Liver (tissue), 9 donors: ENCODE measurements around the gene COX8A. TPM values are rescaled to one million over a fixed set of nuclear protein-coding genes. Genes with fewer than 3 reads are reported as not detected.

Experiments
- DNase-seq: peaks from one replicate; pipeline ENCODE4 v3.0.0-alpha.2; 2017; ENCODE audit warnings: low spot score
- H3K27ac ChIP-seq, 2 donors: one replicate each; pipeline ENCODE4 v1.7.0; 2013; ENCODE audit warnings: inconsistent platforms in 2 of 2, low read length in 2 of 2, control low read depth in 1 of 2, low read depth in 1 of 2, mild to moderate bottlenecking in 1 of 2
- H3K27me3 ChIP-seq, 4 donors: one replicate each; pipeline versions ENCODE4 v1.6.1 to v1.7.0; 2013; ENCODE audit warnings: low read length in 3 of 4, inconsistent platforms in 1 of 4, mild to moderate bottlenecking in 1 of 4, moderate library complexity in 1 of 4; ENCODE audit not compliant: control insufficient read depth in 4 of 4, insufficient read depth in 4 of 4
- H3K36me3 ChIP-seq, 4 donors: one replicate each; pipeline versions ENCODE4 v1.6.1 to v1.7.0; 2013; ENCODE audit warnings: low read length in 3 of 4, mild to moderate bottlenecking in 3 of 4, low read depth in 1 of 4, moderate library complexity in 1 of 4; ENCODE audit not compliant: control insufficient read depth in 4 of 4, insufficient read depth in 3 of 4
- H3K4me1 ChIP-seq, 4 donors: one replicate each; pipeline versions ENCODE4 v1.6.1 to v1.7.0; 2013; ENCODE audit warnings: low read length in 3 of 4, mild to moderate bottlenecking in 3 of 4, moderate library complexity in 1 of 4; ENCODE audit not compliant: control insufficient read depth in 4 of 4, insufficient read depth in 4 of 4
- H3K4me3 ChIP-seq, 3 donors: one replicate each; pipeline versions ENCODE4 v1.6.1 to v1.7.0; 2013; ENCODE audit warnings: low read length in 3 of 3, control low read depth in 1 of 3, low read depth in 1 of 3, mild to moderate bottlenecking in 1 of 3
- H3K9ac ChIP-seq, 2 donors: one replicate each; pipeline ENCODE4 v1.7.0; 2013; ENCODE audit warnings: low read length in 2 of 2, mild to moderate bottlenecking in 2 of 2, moderate library complexity in 2 of 2, control low read depth in 1 of 2, low read depth in 1 of 2
- H3K9me3 ChIP-seq, 4 donors: one replicate each; pipeline versions ENCODE4 v1.6.1 to v1.7.0; 2013; ENCODE audit warnings: low read length in 3 of 4; ENCODE audit not compliant: control insufficient read depth in 4 of 4
- EGR1 ChIP-seq, 2 donors: IDR thresholded peaks; 2 replicates each; pipeline ENCODE4 v1.6.1; 2016 to 2018; ENCODE audit warnings: antibody characterized with exemption in 2 of 2, low read depth in 2 of 2
- FOXA1 ChIP-seq: IDR thresholded peaks from 2 replicates; pipeline ENCODE4 v1.6.1; 2016; ENCODE audit warnings: antibody characterized with exemption
- FOXA2 ChIP-seq: IDR thresholded peaks from 2 replicates; pipeline ENCODE4 v1.6.1; 2016; ENCODE audit warnings: antibody characterized with exemption
- GABPA ChIP-seq, 2 donors: IDR thresholded peaks in 1 of 2; conservative IDR thresholded peaks in 1 of 2; 2 replicates each; pipeline ENCODE4 v1.6.1; 2016; ENCODE audit warnings: antibody characterized with exemption in 2 of 2, mild to moderate bottlenecking in 1 of 2, moderate library complexity in 1 of 2
- HNF4G ChIP-seq: IDR thresholded peaks from 2 replicates; pipeline ENCODE4 v1.6.1; 2016; ENCODE audit warnings: antibody characterized with exemption
- JUND ChIP-seq, 2 donors: IDR thresholded peaks; 2 replicates each; pipeline ENCODE4 v1.6.1; 2016; ENCODE audit warnings: antibody characterized with exemption in 2 of 2
- RAD21 ChIP-seq, 2 donors: IDR thresholded peaks; 2 replicates each; pipeline ENCODE4 v1.6.1; 2016; ENCODE audit warnings: antibody characterized with exemption in 2 of 2, mild to moderate bottlenecking in 2 of 2
- REST ChIP-seq: IDR thresholded peaks from 2 replicates; pipeline ENCODE4 v1.6.1; 2016; ENCODE audit warnings: antibody characterized with exemption, mild to moderate bottlenecking
- RXRA ChIP-seq, 2 donors: IDR thresholded peaks; 2 replicates each; pipeline ENCODE4 v1.6.1; 2017 to 2018; ENCODE audit warnings: antibody characterized with exemption in 2 of 2, mild to moderate bottlenecking in 1 of 2
- SP1 ChIP-seq: IDR thresholded peaks from 2 replicates; pipeline ENCODE4 v1.6.1; 2018; ENCODE audit warnings: antibody characterized with exemption, mild to moderate bottlenecking
- TAF1 ChIP-seq: conservative IDR thresholded peaks from 2 replicates; pipeline ENCODE4 v1.6.1; 2016; ENCODE audit warnings: antibody characterized with exemption, mild to moderate bottlenecking
- YY1 ChIP-seq: IDR thresholded peaks from 2 replicates; pipeline ENCODE4 v1.6.1; 2016; ENCODE audit warnings: antibody characterized with exemption, mild to moderate bottlenecking
- ZBTB33 ChIP-seq: IDR thresholded peaks from 2 replicates; pipeline ENCODE4 v1.6.1; 2016; ENCODE audit warnings: antibody characterized with exemption
- WGBS: extraction: QIAGEN DNeasy Blood & Tissue Kit; methylation state at CpG from one replicate; pipeline ENCODE4 v1.1.7; 2013; 5-methylcytosine and 5-hydroxymethylcytosine counted together
- polyA plus RNA-seq, 2 donors: library from polyadenylated mRNA; stranded (reverse) in 1 of 2; unstranded in 1 of 2; fragments of 200-250 nt in 1 of 2; fragments of >200 nt in 1 of 2; fragmentation: Nextera tagmentation in 1 of 2; extraction: Ambion mirVana in 1 of 2; gene quantifications; one replicate each; pipeline versions ENCODE4 v1.2.1 to v1.2.3, GENCODE V29; 2013 to 2015
- total RNA-seq, 2 donors: library from RNA; depleted of rRNA; stranded (reverse); fragments of >200 nt; gene quantifications; one replicate each; pipeline ENCODE4 v1.2.3, GENCODE V29; 2014
- TF ChIP-seq, protein P1 (sequence below): fragments of 150-350 bp; IDR thresholded peaks from 2 replicates; pipeline ENCODE4 v1.5.1; 2017; ENCODE audit warnings: improper control_type of control experiment, low read depth, low read length; ENCODE audit not compliant: missing input control
- TF ChIP-seq, protein P2 (sequence below): IDR thresholded peaks from 2 replicates; pipeline ENCODE4 v1.6.1; 2016; ENCODE audit warnings: antibody characterized with exemption
- donor health status: healthy.
- donor health status: healthy.
- donor health status: healthy.
- donor health status: healthy.
- donor health status: healthy.

COX8A gene
- total and polyA plus RNA-seq, 4 donors: 250 to 586 (median 363) TPM

DNA sequence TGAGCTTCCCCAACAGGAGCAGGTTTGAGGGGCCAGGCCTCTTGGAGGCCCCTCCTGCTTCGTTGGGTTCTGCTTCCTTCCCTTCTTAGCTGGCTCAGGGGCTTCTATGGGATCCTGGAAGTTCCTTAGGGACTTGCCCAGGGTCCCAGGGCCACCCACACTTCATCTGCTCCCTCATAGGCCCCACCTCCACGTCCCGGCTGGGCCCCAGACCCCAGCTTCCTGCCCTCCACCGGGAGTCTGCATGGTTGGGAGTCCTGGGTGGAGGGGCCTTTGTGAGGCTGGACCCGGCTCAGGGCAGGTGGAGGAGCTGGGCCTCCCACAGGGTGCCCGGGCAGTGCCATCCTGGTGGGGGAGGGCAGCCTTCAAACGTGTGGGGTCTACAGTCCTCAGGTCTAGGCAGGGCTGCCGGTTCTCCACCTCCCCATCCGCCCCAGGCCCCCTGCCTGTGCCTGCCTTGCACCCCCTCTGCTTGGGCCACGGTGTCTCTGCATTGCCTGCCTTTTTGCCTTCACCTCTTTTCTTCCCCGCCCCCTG is 23.4 kb downstream of the COX8A start:
- 87% methylated on average over 11 of the region's 11 CpGs for WGBS
- no peak for DNase-seq

DNA sequence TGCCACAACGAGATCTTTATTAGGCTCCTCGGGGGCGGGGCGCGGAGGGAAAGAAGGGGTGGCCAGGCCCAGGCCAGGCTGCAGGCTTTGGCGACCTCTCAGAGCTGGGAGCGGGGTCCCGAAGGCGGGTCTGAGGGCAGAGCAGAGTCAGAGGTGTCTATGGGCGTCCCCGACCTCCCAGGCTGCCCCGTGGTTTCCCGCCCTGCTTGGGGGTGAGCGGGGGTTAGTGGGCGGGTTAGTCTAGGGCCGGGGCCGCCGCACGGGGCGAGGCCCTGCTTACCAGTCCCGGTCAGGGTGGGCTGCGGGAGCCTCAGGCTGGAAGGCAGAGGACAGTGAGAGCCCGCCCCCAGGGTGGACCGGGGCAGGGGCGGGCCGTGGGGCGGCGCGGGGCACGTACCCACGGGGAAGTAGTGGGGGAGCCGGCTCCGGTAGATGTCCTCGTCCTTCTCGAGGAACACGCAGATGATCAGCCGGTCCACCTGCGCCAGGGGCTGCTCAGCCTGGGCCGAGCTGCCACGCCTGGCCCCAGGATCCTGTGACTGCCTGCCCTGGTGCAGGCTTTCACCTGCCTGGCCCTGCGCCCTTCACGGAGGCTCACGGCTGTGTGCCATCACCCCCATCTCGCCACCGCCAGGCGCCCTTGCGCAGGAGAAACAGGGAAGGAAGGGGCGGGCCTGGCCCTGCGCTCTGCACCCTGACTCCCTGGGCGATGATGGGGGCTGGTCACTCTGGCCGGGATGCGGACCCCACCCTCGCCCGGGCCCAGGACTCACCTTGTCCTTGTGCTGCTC is 24.3 kb downstream of the COX8A start:
- Histone ChIP-seq H3K4me1 (peaks cover 2 to 27% (median 5%) of the 10 kb centered on the region in 4 donors), H3K36me3 (peaks cover 2 to 32% (median 11%) of the 10 kb centered on the region in 4 donors), H3K9ac (no peak overlapping the region), H3K27ac (no peak overlapping the region), H3K27me3 (no peaks in the 10 kb centered on the region), H3K4me3 (no peak overlapping the region), H3K9me3 (no peaks in the 10 kb centered on the region)
- TF ChIP-seq JUND (IDR thresholded peaks at IDR 0.05): no peak
- no peak for TF ChIP-seq ZBTB33
- TF ChIP-seq, protein P1, sequence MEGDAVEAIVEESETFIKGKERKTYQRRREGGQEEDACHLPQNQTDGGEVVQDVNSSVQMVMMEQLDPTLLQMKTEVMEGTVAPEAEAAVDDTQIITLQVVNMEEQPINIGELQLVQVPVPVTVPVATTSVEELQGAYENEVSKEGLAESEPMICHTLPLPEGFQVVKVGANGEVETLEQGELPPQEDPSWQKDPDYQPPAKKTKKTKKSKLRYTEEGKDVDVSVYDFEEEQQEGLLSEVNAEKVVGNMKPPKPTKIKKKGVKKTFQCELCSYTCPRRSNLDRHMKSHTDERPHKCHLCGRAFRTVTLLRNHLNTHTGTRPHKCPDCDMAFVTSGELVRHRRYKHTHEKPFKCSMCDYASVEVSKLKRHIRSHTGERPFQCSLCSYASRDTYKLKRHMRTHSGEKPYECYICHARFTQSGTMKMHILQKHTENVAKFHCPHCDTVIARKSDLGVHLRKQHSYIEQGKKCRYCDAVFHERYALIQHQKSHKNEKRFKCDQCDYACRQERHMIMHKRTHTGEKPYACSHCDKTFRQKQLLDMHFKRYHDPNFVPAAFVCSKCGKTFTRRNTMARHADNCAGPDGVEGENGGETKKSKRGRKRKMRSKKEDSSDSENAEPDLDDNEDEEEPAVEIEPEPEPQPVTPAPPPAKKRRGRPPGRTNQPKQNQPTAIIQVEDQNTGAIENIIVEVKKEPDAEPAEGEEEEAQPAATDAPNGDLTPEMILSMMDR: no peak
- no peak for TF ChIP-seq RAD21 (IDR thresholded peaks at IDR 0.05)
- TF ChIP-seq EGR1 (IDR thresholded peaks at IDR 0.05; ENCODE audit: low read depth in 2 of 2): no peak
- TF ChIP-seq FOXA2: no peak
- TF ChIP-seq GABPA (IDR thresholded peaks at IDR 0.05 in 1 of 2, conservative IDR thresholded peaks at IDR 0.05 in 1 of 2): no peak
- no peak for TF ChIP-seq HNF4G
- TF ChIP-seq, protein P2, sequence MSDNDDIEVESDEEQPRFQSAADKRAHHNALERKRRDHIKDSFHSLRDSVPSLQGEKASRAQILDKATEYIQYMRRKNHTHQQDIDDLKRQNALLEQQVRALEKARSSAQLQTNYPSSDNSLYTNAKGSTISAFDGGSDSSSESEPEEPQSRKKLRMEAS: no peak
- no peak for TF ChIP-seq YY1
- no peak for TF ChIP-seq REST
- TF ChIP-seq SP1: no peak
- TF ChIP-seq FOXA1: no peak
- no peak for DNase-seq
- WGBS: 87% methylated on average over 54 of the region's 54 CpGs

More for the DNA sequence above, 23.4 kb downstream of the COX8A start:
- no peak overlapping the region for H3K27ac ChIP-seq
- TF ChIP-seq RXRA (IDR thresholded peaks at IDR 0.05): no peak
- no peak for TF ChIP-seq REST
- TF ChIP-seq TAF1: no peak
- no peak overlapping the region for H3K4me3 ChIP-seq
- no peaks in the 10 kb centered on the region for H3K9me3 ChIP-seq
- peaks cover 2 to 27% (median 5%) of the 10 kb centered on the region in 4 donors for H3K4me1 ChIP-seq
- H3K36me3 ChIP-seq: peaks cover 2 to 32% (median 11%) of the 10 kb centered on the region in 4 donors
- H3K9ac ChIP-seq: no peak overlapping the region
- H3K27me3 ChIP-seq: no peaks in the 10 kb centered on the region
